ENCODE measurements around the gene PNPT1. TPM values are rescaled to one million over a fixed set of nuclear protein-coding genes. Genes with fewer than 3 reads are reported as not detected.

Gene PNPT1
- 17.8 and 22.4 TPM in 2 replicates for total RNA-seq

DNA sequence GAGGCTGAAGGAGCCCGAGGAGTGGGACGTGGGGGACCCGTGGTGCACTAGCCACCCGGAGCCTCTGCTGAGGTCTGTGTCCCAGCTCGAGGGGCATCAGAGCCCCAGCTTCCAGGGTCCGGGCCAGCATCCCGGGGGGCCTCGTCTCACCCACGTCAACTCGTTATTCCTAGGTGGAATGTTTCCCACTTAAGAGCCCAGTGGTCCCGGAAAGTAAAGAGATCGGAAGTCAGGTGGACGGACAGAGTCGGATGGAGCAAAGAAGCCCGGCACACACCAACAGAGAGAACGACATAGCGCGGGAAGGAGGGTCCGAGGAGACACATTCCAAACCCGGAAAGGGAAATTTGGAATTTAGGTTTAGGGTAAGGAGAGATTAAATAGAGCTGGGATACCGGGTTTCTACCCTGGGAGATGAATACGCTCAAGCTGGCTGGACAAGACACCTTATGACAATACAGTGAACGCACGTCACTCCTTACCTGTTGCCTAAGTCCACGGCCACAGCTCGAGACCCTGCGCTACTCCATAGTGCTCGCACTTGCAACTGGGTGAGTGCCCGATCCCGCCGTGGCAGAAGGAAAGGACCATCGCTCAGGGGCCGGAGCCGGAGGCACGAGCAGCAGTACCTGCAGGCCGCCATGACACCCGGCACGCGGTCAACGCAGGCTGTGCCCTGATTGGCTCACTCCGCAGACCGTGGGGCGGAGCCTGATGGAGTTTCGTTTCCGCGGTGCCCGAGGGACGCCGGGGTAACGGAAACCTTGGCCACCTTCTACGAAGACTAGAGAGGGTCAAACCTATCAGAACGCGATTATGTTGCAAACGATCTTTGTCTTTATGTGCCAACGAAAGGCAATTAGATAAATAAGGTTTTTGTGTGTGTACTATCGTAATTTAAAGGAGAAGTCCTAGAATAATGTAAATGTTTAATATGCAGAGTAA is at the start of gene PNPT1:
PNPT1 (minus strand) TSS at position 664 of the 945 bp plus-strand sequence; CDS start at position 643, 21 bp downstream.

DNA sequence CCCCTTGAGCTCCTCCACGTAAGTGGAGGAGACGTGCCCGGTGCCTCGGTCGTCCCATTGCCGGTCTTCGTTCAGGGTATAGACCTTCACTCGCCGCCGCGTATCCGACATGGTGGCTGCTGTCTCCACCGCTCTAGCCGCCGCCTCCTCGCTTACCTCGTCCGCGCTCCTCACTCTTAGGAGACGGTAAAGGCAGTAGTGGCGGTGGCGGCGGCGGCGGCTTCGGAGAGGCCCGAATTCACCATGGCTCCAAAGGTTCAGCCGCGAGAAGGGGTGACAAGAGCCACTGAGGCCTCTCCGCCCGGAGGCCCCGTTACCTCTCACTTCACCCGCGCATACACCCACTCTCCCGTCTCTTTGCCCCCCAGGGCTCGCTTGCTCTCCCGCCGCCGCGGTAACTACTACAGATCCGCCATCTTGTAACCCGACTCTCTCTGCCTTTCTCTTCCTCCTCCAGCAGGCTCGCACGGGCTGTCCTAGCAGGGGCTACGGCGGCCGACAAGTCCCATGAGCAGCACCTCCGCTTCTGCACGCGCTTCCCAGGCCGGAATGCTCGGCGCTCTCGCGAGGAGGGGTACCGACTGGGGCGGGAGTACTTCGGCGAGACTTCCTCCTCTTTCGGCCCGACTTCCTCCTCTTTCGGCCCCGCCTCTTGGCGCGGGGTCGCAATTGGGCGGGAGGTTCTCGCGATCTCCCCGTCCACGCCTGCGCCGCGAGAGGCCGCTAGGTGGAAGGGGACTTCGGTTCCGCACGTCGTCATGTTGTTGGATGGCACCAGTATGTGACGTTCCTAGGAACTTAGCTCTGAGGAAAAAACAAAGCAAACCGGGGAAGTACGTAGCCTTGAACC is 76.2 kb downstream of the PNPT1 start, which contains the start of gene PPP4R3B:
PPP4R3B (minus strand) TSS at position 448 of the 850 bp plus-strand sequence; CDS start at position 111, 337 bp downstream.

Other genes with a start within 250 kb of the PNPT1 start
- 9.6 and 12.5 TPM in 2 replicates for gene CFAP36, start 174.1 kb downstream of the PNPT1 start, total RNA-seq
- gene PPP4R3B, start 76.2 kb downstream of the PNPT1 start, total RNA-seq = 39.3 and 52.3 TPM in 2 replicates
- gene EFEMP1, start 229.9 kb upstream of the PNPT1 start, total RNA-seq = 1,851 and 8,510 TPM in 2 replicates

Data from dermis lymphatic vessel endothelial cell (primary cell).